Gastrocnemius medialis (tissue), 4 donors: ENCODE measurements around the gene PTPRT.

Experiments used
- CTCF ChIP-seq, 5 experiments: fragments of 450-650 bp in 3 of 5; fragments of 200-600 bp in 2 of 5; sonication (generic) in 2 of 5; IDR thresholded peaks in 4 of 5; conservative IDR thresholded peaks in 1 of 5; 1 replicate in 4 of 5; 2 replicates in 1 of 5; pipeline ENCODE4 v1.5.1; 2016 to 2019; ENCODE audit warnings: antibody characterized with exemption in 5 of 5, mild to moderate bottlenecking in 3 of 5, moderate library complexity in 3 of 5
- POLR2A ChIP-seq, 2 donors: fragments of 450-650 bp; IDR thresholded peaks; one replicate each; pipeline ENCODE4 v1.6.1; 2017; ENCODE audit warnings: antibody characterized with exemption in 2 of 2, mild to moderate bottlenecking in 2 of 2, moderate library complexity in 2 of 2

GRCh38 chr20:42370075-42370474 lies 819.6 kb downstream of the PTPRT start:
- TF ChIP-seq CTCF (IDR thresholded peaks at IDR 0.05 in 4 of 5, conservative IDR thresholded peaks at IDR 0.05 in 1 of 5) (no peak), POLR2A (IDR thresholded peaks at IDR 0.05) (no peak)
